Inflammatory macrophage (primary cell): Measurements from ENCODE around the gene SLCO2B1.
A peak's percentile ranks its signal among the peaks of the same experiment; 100 is the strongest.

Experiments
- DNase-seq, 2 donors: peaks; one replicate each; pipeline ENCODE4 v3.0.0-alpha.2; 2020 to 2022

SLCO2B1 gene

DNA sequence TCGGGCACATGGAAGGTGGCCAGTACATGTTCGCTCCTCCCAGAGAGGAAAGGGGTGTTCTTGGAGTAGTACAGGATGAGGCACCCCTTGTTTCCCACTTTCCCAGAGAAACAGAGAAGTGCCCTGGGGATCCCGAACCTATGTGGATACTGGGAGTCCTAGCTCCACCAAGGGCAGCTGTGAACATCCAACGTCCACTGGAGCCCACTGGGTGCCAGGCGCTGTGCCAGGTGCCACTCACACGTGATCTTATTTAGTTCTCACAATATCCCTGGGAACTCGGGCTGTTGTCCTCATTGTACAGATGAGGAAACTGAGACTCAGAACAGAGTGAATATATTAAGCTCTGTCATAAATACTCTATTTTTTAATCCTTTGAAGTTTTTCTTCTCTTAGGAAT lies 12.0 kb downstream of the SLCO2B1 start:
- DNase-seq: no peak

DNA sequence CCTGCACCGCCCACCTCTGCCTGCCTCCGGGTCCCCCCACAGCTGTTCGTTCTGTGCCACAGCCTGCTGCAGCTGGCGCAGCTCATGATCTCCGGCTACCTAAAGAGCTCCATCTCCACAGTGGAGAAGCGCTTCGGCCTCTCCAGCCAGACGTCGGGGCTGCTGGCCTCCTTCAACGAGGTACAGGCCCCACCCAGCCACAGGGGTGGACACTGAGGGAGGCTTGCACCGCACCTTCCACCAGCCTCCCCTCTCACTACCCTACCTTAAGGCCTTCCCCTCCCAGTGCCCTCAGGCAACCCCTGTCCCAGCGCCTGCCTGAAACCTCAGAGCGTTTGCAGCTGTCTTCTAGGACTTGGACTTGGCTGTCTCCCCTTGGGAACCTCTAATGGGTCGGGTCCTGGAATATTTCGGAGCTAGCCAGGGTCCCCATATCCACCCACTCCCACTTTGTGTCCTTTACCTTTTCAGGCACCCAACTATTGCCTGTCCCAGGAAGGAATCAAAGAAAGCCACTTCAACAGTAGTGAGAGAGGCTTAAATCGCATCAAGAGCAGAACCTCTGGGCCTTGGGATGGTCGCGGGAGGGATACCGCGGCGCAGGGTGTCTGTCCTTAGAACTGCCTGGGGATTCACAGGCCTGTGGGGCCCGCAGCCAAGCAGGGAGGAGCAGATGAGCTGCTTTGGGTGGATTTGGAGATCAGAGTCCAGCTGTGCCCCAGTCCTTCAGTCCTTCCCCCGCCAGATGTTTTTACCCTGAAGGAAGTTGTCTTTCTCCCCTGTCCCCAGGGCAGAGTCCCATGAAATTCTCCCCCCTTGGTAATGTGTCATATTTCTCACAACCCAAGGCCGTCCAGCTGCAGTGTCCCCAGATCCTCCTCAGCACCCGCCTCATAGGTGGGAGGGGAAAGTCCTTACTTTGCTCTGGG lies 13.3 kb downstream of the SLCO2B1 start:
- no peak for DNase-seq

DNA sequence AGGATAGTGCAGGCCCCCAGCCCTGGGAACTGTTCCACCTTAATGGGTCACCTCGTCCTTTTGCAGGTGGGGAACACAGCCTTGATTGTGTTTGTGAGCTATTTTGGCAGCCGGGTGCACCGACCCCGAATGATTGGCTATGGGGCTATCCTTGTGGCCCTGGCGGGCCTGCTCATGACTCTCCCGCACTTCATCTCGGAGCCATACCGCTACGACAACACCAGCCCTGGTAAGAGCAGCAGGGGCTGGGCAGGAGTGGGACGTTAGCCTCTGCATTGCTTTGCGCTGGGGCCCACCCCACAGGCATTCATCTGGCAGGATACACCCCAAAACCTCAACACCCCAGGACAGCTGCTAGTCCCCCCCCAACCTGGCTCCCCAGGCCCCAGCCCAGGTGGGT lies 14.8 kb downstream of the SLCO2B1 start:
- no peak for DNase-seq

- DNase-seq: no peak
These were observed 15.9 kb downstream of the SLCO2B1 start for GRCh38 chr11:75166791-75167190.

DNA sequence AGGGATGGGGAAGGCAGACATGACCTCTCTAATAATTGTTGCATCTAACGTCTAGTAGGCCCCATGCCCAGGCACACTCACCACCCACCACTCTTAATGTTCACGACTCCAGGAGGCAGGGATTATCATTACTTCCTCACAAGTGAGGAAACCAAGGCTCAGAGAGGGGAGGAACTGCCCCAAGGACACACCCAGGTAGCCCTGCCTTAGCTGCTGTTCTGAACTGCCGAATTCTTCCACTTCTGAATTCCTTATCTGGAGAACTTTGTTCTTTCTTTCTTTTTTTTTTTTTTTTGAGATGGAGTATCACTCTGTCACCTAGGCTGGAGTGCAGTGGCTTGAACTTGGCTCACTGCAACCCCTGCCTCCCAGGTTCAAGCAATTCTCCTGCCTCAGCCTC lies 16.7 kb downstream of the SLCO2B1 start:
- peak; percentile 20 to 36 for DNase-seq

- no peak for DNase-seq
These were observed 18.4 kb downstream of the SLCO2B1 start for GRCh38 chr11:75169101-75169885.

DNA sequence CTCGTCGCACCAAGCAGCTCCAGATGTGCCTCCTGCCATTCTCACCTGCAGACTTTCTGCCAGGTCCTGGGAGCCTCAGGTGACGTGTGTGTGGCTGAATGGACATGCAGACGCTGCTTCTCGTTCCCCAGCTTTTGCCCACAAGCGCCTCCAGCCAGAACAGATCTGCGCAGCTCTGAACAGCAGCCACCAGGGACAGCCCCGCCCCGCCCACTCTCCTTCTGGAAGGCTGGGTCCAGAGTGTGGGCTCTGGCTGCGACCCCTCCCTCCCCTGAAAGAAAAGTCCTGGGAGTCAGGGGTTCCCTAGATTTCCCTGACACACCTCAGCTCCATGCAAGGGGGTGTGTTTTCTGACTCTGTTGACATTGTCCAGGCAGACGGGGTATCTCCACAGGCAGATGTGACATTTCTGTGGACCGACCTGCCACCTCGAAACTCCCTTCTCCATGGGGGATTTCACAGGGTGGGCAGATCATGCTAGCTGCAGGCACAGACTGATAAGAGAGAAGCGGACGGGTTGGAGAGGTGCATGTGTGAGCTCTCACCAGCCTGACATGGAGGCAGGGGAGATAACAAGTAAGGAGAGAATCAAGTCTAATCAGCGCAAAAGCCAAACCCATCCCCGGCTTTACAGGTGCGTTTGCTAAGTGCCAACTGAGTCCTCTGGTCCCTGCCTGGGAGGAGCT lies 19.8 kb downstream of the SLCO2B1 start:
- DNase-seq: no peak

- DNase-seq: no peak
These were observed 22.4 kb downstream of the SLCO2B1 start for GRCh38 chr11:75173336-75173735.

GRCh38 chr11:75174781-75175370 lies 24.0 kb downstream of the SLCO2B1 start:
- DNase-seq: peak; percentile 96 to 97

DNA sequence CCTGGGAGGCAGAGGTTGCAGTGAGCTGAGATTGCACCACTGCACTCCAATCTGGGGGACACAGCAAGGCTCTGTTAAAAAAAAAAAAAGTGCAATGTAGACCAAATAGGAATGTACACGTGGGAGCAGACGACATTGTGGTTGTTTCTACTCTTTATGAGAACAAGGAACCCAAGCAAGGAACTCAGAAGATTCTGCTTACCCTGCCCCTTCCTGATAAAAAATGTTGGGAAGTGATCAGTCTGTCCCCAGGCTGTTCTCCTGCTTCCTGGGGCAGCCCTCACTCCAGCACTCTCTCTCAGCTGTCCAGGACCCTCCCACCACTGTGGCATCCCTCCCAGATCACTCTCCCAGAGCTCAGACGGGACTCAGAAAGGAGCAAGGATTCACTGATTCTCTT lies 31.8 kb downstream of the SLCO2B1 start:
- DNase-seq: peak; percentile 37 to 58

GRCh38 chr11:75184051-75184450 lies 33.1 kb downstream of the SLCO2B1 start:
- no peak for DNase-seq

DNA sequence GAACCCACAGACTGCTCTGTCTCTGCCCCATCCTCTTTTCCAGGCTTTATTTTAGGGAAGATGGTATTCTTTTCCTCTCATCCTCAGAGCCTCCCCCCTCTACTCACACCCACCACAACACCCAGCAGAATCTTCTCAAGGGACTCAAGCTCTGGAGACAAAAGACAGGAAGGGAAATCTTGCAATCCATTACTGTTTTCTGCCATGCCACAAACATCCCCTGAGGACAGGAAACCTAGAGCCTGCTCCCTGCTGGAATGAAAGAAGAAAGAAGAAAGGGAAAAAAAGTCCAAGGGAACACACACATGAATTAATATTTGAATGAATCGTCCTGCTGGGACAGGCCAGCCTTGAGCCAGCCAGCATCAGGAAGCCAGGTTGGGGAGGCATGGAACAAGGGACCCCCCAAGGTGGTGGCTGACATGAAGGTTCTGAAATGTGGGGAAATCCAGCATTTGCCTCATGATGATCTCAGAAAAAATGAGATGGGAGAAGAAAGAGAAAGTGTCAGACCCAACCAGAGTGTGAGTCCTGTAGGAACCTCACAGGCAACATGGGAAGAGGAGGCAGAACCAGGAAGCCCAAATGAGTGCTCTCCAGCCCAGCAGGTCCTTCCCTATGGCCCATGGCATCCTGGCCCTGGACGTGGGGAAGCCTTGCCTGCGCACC lies 34.0 kb downstream of the SLCO2B1 start:
- DNase-seq: no peak

DNA sequence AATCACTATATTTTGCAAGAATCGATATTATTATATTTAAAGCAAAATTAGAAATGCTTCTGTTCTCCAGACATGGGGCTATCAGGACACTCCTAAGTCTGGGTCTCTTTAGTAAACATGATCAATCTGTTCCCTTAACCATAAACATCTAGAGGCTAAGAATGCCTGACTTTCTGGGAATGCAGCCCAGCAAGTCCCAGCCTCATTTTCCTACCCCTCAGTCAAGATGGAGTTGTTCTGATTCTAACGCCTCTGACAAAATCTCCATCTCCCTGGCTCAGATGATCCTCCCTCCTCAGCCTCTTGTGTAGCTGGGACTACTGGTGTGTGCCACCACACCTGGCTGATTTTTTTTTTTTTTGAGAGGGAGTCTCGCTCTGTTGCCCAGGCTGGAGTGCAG lies 35.0 kb downstream of the SLCO2B1 start:
- DNase-seq: no peak

DNA sequence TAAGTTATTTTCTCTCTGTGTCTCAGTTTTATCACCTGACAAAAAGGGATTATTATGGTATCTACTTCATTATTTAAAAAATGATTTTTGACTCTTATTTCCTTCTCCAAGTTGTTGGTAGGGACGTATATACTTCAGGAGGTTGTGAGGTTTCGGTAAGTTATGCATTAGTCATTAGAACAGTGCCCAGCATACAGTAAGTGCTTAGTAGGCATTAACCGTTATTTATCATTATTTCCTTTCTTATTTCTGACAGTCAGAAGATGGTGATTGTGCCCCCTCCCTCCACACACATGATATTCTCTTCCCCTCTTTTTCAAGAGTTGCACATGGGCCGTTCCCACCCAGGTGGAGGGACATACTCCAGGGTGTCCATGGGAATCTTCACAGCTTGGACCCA lies 36.1 kb downstream of the SLCO2B1 start:
- DNase-seq: no peak

DNA sequence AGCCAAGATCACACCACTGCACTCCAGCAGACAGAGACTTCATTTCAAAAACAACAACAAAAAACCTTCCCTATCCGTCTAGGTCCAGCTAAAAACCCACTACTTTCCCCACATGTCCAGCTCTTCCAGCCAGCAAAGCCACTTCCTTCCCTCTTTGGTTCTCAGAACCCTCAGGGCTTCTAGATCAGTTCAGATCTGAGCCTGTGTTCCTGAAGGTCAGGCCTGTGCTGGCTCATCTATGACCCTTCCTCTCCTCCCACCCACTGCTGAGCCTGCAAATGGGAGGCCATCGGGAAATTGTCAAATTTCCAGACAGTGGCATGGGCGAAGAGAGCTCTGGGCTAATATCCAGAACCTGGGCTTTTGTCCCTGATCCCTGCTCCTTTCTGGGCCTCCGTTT lies 37.8 kb downstream of the SLCO2B1 start:
- DNase-seq: peak; percentile 88 to 89

GRCh38 chr11:75189108-75189507 lies 38.2 kb downstream of the SLCO2B1 start:
- peak; percentile 65 to 80 for DNase-seq

DNA sequence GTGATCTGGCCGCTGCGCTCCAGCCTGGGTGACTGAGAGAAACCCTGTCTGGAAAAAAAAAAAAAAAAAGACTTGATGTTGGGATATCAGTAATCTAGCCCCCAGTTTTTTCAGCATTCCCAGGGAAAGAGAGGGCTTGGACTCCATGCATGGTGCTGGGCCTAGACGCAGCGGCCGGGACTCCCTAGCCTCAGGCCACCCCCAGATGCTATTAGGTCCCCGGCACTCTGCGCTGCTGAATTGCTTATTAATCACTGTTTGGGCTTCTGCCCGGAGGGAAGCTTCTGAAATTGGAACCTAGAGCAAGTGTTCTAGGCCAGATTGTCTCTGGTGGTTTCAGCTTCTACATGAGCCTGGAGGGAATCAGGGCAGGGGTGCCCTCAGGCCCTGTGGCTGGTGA lies 39.0 kb downstream of the SLCO2B1 start:
- no peak for DNase-seq

- DNase-seq: no peak
These were observed 39.9 kb downstream of the SLCO2B1 start for GRCh38 chr11:75190652-75191329.

GRCh38 chr11:75191330-75191717 lies 40.4 kb downstream of the SLCO2B1 start:
- DNase-seq: no peak

DNA sequence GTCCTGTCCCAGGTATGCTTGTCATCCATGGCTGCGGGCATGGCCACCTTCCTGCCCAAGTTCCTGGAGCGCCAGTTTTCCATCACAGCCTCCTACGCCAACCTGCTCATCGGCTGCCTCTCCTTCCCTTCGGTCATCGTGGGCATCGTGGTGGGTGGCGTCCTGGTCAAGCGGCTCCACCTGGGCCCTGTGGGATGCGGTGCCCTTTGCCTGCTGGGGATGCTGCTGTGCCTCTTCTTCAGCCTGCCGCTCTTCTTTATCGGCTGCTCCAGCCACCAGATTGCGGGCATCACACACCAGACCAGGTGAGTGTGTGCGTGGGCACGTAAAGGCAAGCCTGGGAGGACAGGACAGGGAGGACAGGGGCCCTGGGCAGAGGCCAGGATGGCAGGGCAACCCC lies 42.4 kb downstream of the SLCO2B1 start:
- DNase-seq: no peak

GRCh38 chr11:75193711-75194110 lies 42.8 kb downstream of the SLCO2B1 start:
- DNase-seq: no peak

GRCh38 chr11:75194147-75194546 lies 43.2 kb downstream of the SLCO2B1 start:
- DNase-seq: no peak
